ENCODE measurements around the gene REXO1. TPM values are rescaled to one million over a fixed set of nuclear protein-coding genes. Genes with fewer than 3 reads are reported as not detected.

The REXO1 gene
- polyA plus RNA-seq, 1 experiment = 11.0 TPM

GRCh38 chr19:1836458-1837221 is 11.6 kb downstream of the REXO1 start:
- no peak for DNase-seq (ENCODE audit: low read depth)
- TF ChIP-seq, protein P1, sequence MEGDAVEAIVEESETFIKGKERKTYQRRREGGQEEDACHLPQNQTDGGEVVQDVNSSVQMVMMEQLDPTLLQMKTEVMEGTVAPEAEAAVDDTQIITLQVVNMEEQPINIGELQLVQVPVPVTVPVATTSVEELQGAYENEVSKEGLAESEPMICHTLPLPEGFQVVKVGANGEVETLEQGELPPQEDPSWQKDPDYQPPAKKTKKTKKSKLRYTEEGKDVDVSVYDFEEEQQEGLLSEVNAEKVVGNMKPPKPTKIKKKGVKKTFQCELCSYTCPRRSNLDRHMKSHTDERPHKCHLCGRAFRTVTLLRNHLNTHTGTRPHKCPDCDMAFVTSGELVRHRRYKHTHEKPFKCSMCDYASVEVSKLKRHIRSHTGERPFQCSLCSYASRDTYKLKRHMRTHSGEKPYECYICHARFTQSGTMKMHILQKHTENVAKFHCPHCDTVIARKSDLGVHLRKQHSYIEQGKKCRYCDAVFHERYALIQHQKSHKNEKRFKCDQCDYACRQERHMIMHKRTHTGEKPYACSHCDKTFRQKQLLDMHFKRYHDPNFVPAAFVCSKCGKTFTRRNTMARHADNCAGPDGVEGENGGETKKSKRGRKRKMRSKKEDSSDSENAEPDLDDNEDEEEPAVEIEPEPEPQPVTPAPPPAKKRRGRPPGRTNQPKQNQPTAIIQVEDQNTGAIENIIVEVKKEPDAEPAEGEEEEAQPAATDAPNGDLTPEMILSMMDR (IDR thresholded peaks at IDR 0.05; ENCODE audit: insufficient read depth, low read depth, low read length) = no peak
- ChIA-PET POLR2A (no interaction called here), CTCF (interaction anchor here (0.6 to 7.8 kb wide), 20 partner anchors 8 to 290 kb away, joined by 3 to 79 read pairs (median 8); partner anchors contain the start of gene REXO1)
- Histone ChIP-seq H3K27me3 (ENCODE audit: control insufficient read depth, insufficient read depth, low read length) (no peaks in the 10 kb centered on the region), H3K4me3 (ENCODE audit: low read depth, low read length) (no peak overlapping the region), H3K36me3 (ENCODE audit: control insufficient read depth, insufficient read depth, low read length) (peaks cover 3% of the 10 kb centered on the region)

GRCh38 chr19:1833540-1833939 is 14.7 kb downstream of the REXO1 start:
- peaks cover 7% of the 10 kb centered on the region for H3K36me3 ChIP-seq (ENCODE audit: control insufficient read depth, insufficient read depth, low read length)
- H3K4me3 ChIP-seq (ENCODE audit: low read depth, low read length) = no peak overlapping the region
- no peak for DNase-seq (ENCODE audit: low read depth)
- ChIA-PET CTCF (interaction anchor here (1.2 to 1.4 kb wide), 2 partner anchors 8 to 20 kb away, joined by 3 to 5 read pairs; no protein-coding TSS in a partner anchor), POLR2A (no interaction called here)
- TF ChIP-seq, protein P1 (IDR thresholded peaks at IDR 0.05; ENCODE audit: insufficient read depth, low read depth, low read length) = no peak
- no peaks in the 10 kb centered on the region for H3K27me3 ChIP-seq (ENCODE audit: control insufficient read depth, insufficient read depth, low read length)

DNA sequence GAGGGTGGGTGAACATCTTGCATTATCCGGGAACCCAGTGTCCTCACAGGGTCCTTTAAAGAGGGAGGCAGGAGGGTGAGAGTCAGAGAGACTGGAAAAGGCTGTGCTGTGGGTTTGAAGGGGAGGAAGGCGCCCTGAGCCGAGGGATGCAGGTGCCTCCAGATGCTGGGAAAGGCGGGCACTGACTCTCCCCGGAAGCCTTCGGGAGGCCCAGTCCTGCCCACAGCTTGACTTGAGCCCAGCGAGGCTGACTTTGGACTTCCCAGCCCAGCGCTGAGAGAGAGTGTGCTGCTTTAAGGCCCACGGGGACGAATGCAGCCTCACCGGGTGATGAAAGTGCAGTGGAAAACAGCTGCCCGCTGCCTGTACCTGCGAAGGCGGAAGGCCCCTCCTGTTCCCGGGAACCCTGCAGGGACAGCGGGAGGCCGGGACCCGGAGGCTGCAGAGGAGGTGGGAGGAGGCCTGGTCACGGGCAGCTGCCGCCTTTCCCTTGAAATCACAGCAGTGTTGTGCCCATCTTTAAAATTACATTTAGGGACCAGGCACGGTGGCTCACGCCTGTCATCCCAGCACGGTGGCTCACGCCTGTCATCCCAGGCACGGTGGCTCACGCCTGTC is 16.1 kb downstream of the REXO1 start:
- Histone ChIP-seq H3K4me3 (ENCODE audit: low read depth, low read length) (no peak overlapping the region), H3K36me3 (ENCODE audit: control insufficient read depth, insufficient read depth, low read length) (peaks cover 7% of the 10 kb centered on the region), H3K27me3 (ENCODE audit: control insufficient read depth, insufficient read depth, low read length) (no peaks in the 10 kb centered on the region)
- no peak for DNase-seq (ENCODE audit: low read depth)
- ChIA-PET POLR2A (no interaction called here), CTCF (interaction anchor here (0.7 to 1.4 kb wide), 2 partner anchors 9 to 160 kb away, joined by 3 to 5 read pairs; no protein-coding TSS in a partner anchor)
- TF ChIP-seq, protein P1 (IDR thresholded peaks at IDR 0.05; ENCODE audit: insufficient read depth, low read depth, low read length) = no peak

DNA sequence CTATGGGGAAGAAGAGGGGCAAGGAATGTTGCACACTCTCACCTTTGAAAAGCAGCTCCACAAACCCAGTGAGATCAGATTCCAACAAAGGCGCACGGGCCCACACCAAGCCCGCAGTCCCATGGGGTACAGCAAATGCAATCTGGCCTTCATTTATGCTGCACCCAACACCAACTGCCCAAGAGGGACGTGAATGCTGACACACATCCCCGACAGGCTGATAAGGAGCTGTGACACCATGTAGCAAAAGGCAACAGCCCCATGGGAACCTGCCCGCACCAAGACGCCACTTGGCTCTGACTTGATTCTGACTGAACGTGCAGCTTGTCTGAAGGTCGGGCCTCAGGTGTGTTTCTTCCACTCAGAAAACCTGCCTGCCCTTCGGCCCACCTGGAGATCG is 17.3 kb downstream of the REXO1 start:
- no peak for DNase-seq (ENCODE audit: low read depth)
- TF ChIP-seq, protein P1 (IDR thresholded peaks at IDR 0.05; ENCODE audit: insufficient read depth, low read depth, low read length) = no peak
- CTCF ChIA-PET = no interaction called here
- H3K36me3 ChIP-seq (ENCODE audit: control insufficient read depth, insufficient read depth, low read length) = peaks cover 10% of the 10 kb centered on the region
- no peaks in the 10 kb centered on the region for H3K27me3 ChIP-seq (ENCODE audit: control insufficient read depth, insufficient read depth, low read length)
- POLR2A ChIA-PET = no interaction called here
- H3K4me3 ChIP-seq (ENCODE audit: low read depth, low read length) = no peak overlapping the region

- no peak overlapping the region for H3K4me3 ChIP-seq (ENCODE audit: low read depth, low read length)
- no peaks in the 10 kb centered on the region for H3K27me3 ChIP-seq (ENCODE audit: control insufficient read depth, insufficient read depth, low read length)
- ChIA-PET CTCF (interaction anchor here (0.8 to 1.0 kb wide), 2 partner anchors 63 to 158 kb away, joined by 3 read pairs; no protein-coding TSS in a partner anchor), POLR2A (no interaction called here)
- peaks cover 10% of the 10 kb centered on the region for H3K36me3 ChIP-seq (ENCODE audit: control insufficient read depth, insufficient read depth, low read length)
- no peak for DNase-seq (ENCODE audit: low read depth)
- TF ChIP-seq, protein P1 (IDR thresholded peaks at IDR 0.05; ENCODE audit: insufficient read depth, low read depth, low read length) = no peak
These were observed 17.7 kb downstream of the REXO1 start for GRCh38 chr19:1830568-1830967.

Data from BJ (cell line).